AG09309 (cell line): ENCODE results near the gene SLC35A3.

Experiments
- DNase-seq: peaks from one replicate; pipeline ENCODE4 v3.0.0-alpha.2; 2010; ENCODE audit warnings: low read depth
- H3K4me3 ChIP-seq: 2 replicates; pipeline ENCODE4 v1.5.1; 2011; ENCODE audit warnings: mild to moderate bottlenecking, low read depth, low read length, moderate library complexity; ENCODE audit not compliant: control insufficient read depth
- CTCF ChIP-seq: IDR thresholded peaks from 2 replicates; pipeline ENCODE4 v1.5.1; 2011; ENCODE audit warnings: mild to moderate bottlenecking, low read depth, low read length, inconsistent platforms; ENCODE audit not compliant: insufficient read depth, control insufficient read depth; ENCODE audit errors: missing control alignments

Gene SLC35A3

GRCh38 chr1:99969729-99970621 lies at the start of gene SLC35A3:
TSS of gene SLC35A3 (plus strand) at chr1:99969996. CDS start at chr1:99993555, 23,559 bp downstream.
- DNase-seq = no peak
- TF ChIP-seq CTCF = no peak
- H3K4me3 ChIP-seq = peak within 1 kb of the TSS; percentile 81

- DNase-seq = no peak
- no peak overlapping the region for H3K4me3 ChIP-seq
- no peak for TF ChIP-seq CTCF
These were observed 35.0 kb upstream of the SLC35A3 start for GRCh38 chr1:99934801-99935200.

- TF ChIP-seq CTCF = no peak
- no peak for DNase-seq
- H3K4me3 ChIP-seq = no peak overlapping the region
These were observed 34.3 kb upstream of the SLC35A3 start for GRCh38 chr1:99935534-99935933.

GRCh38 chr1:99936071-99936470 lies 33.7 kb upstream of the SLC35A3 start:
- no peak for TF ChIP-seq CTCF

GRCh38 chr1:99942723-99943122 lies 27.1 kb upstream of the SLC35A3 start:
- no peak for DNase-seq
- no peak for TF ChIP-seq CTCF

More at GRCh38 chr1:99936071-99936470, 33.7 kb upstream of the SLC35A3 start:
- H3K4me3 ChIP-seq = no peak overlapping the region
- DNase-seq = no peak

GRCh38 chr1:99943223-99943794 lies 26.5 kb upstream of the SLC35A3 start:
- peak; percentile 86 for DNase-seq
- TF ChIP-seq CTCF = no peak
- no peak overlapping the region for H3K4me3 ChIP-seq

More at GRCh38 chr1:99942723-99943122, 27.1 kb upstream of the SLC35A3 start:
- H3K4me3 ChIP-seq = no peak overlapping the region
